Endothelial cell of umbilical vein (primary cell): ENCODE data around the gene TRAF3. TPM values are rescaled to one million over a fixed set of nuclear protein-coding genes. Genes with fewer than 3 reads are reported as not detected.

Source experiments
- BruUV-seq: library from RNA; stranded (reverse); fragments of 400-500 nt; replicated peaks from 2 replicates; lab custom pipeline; 2021; lab: Mats Ljungman, UMichigan
- CTCF ChIA-PET: fragments of 300-600, 350-600 bp; sonication (Branson Sonifier 250); formaldehyde crosslinking; loops from one replicate; lab custom pipeline; 2021; ENCODE audit warnings: antibody characterized with exemption, inconsistent platforms; lab: Charles Lee
- POLR2A ChIA-PET: fragments of 300-600, 350-600 bp; sonication (Branson Sonifier 250); formaldehyde crosslinking; loops from one replicate; lab custom pipeline; 2021; ENCODE audit warnings: antibody characterized with exemption, inconsistent platforms; lab: Charles Lee
- DNase-seq: peaks from one replicate; pipeline ENCODE4 v3.0.0-alpha.2; 2011; ENCODE audit warnings: low read depth, low spot score
- FAIRE-seq: peaks from 2 replicates; lab custom pipeline; 2011; peaks lifted over from hg19 to GRCh38; lab: Jason Lieb, UNC
- H2AFZ ChIP-seq: 2 replicates; pipeline ENCODE4 v1.6.0; 2012; ENCODE audit warnings: low read depth, low read length, control low read depth, inconsistent platforms
- H3K27ac ChIP-seq: 2 replicates; pipeline ENCODE4 v1.5.1; 2011; ENCODE audit warnings: low read depth, mild to moderate bottlenecking, control low read depth, low read length, moderate library complexity; ENCODE audit not compliant: insufficient read depth
- H3K27me3 ChIP-seq, 2 experiments: 2 replicates each; pipeline versions ENCODE4 v1.6.0 to v1.6.1; 2011; ENCODE audit warnings: low read length in 2 of 2, mixed read lengths in 1 of 2; ENCODE audit not compliant: control insufficient read depth in 2 of 2, insufficient read depth in 2 of 2
- H3K36me3 ChIP-seq, 2 experiments: 2 replicates in 1 of 2; 3 replicates in 1 of 2; pipeline ENCODE4 v1.5.1; 2011; ENCODE audit warnings: low read length in 2 of 2, mild to moderate bottlenecking in 1 of 2, moderate library complexity in 1 of 2; ENCODE audit not compliant: control insufficient read depth in 2 of 2, insufficient read depth in 2 of 2; ENCODE audit errors: extremely low read depth in 1 of 2
- H3K4me1 ChIP-seq: 3 replicates; pipeline ENCODE4 v1.5.1; 2011; ENCODE audit warnings: mild to moderate bottlenecking, low read length; ENCODE audit not compliant: control insufficient read depth, insufficient read depth; ENCODE audit errors: extremely low read depth
- H3K4me2 ChIP-seq: 2 replicates; pipeline ENCODE4 v1.6.1; 2011; ENCODE audit warnings: low read length, control low read depth, mixed read lengths; ENCODE audit not compliant: insufficient read depth
- H3K4me3 ChIP-seq, 3 experiments: fragments of 200-600 bp in 1 of 3; sonication (generic), shearing (Covaris generic) in 1 of 3; replicated peaks in 1 of 3; 2 replicates each; pipeline ENCODE4 v1.5.1; 2011 to 2016; ENCODE audit warnings: control low read depth in 3 of 3, low read length in 3 of 3, mild to moderate bottlenecking in 2 of 3, inconsistent platforms in 1 of 3, low read depth in 1 of 3, moderate library complexity in 1 of 3; ENCODE audit not compliant: insufficient read depth in 1 of 3
- H3K79me2 ChIP-seq: 2 replicates; pipeline ENCODE4 v1.6.0; 2012; ENCODE audit warnings: low read length, inconsistent platforms; ENCODE audit not compliant: control insufficient read depth, insufficient read depth
- H3K9ac ChIP-seq: replicated peaks from 2 replicates; pipeline ENCODE3; 2011; ENCODE audit warnings: low read length, control low read depth; ENCODE audit not compliant: insufficient read depth; ENCODE audit errors: extremely low read depth
- H3K9me1 ChIP-seq: replicated peaks from 3 replicates; pipeline ENCODE4 v1.6.0; 2011; ENCODE audit warnings: mild to moderate bottlenecking, low read length; ENCODE audit not compliant: control insufficient read depth, insufficient read depth; ENCODE audit errors: extremely low read depth
- H3K9me3 ChIP-seq: replicated peaks from 2 replicates; pipeline ENCODE4 v1.5.1; 2012; ENCODE audit warnings: low read length, inconsistent platforms; ENCODE audit not compliant: control insufficient read depth, insufficient read depth
- H4K20me1 ChIP-seq: replicated peaks from 2 replicates; pipeline ENCODE3; 2011; ENCODE audit warnings: mild to moderate bottlenecking, low read length; ENCODE audit not compliant: control insufficient read depth, insufficient read depth; ENCODE audit errors: extremely low read depth
- EZH2 ChIP-seq: IDR thresholded peaks from 2 replicates; pipeline ENCODE4 v1.6.1; 2012; ENCODE audit warnings: borderline replicate concordance, low read depth, mild to moderate bottlenecking, moderate library complexity, low read length, inconsistent platforms; ENCODE audit not compliant: severe bottlenecking
- FOS ChIP-seq: IDR thresholded peaks from 2 replicates; pipeline ENCODE4 v1.6.1; 2011; ENCODE audit warnings: mild to moderate bottlenecking, low read length, moderate library complexity, borderline replicate concordance; ENCODE audit not compliant: insufficient read depth
- GATA2 ChIP-seq: IDR thresholded peaks from 2 replicates; pipeline ENCODE4 v1.7.0; 2011; ENCODE audit warnings: low read depth, mild to moderate bottlenecking, moderate library complexity, mixed read lengths, low read length; ENCODE audit not compliant: insufficient read length, insufficient read depth
- JUN ChIP-seq: IDR thresholded peaks from 2 replicates; pipeline ENCODE4 v1.6.1; 2011; ENCODE audit warnings: borderline replicate concordance, low read depth; ENCODE audit not compliant: insufficient read length, insufficient read depth
- MYC ChIP-seq: IDR thresholded peaks from one replicate; pipeline ENCODE4 v1.6.1; 2011; ENCODE audit warnings: mild to moderate bottlenecking, low read depth, low read length
- POLR2A ChIP-seq: IDR thresholded peaks from 2 replicates; pipeline ENCODE4 v1.6.1; 2012; ENCODE audit warnings: low read depth, mild to moderate bottlenecking, control low read depth, low read length
- POLR2AphosphoS5 ChIP-seq: IDR thresholded peaks from 2 replicates; pipeline ENCODE4 v1.6.1; 2012; ENCODE audit warnings: low read depth, mild to moderate bottlenecking, control low read depth, low read length, moderate library complexity; ENCODE audit not compliant: insufficient read depth
- dilution Hi-C: fragments of 300-500 bp; cut with MboI; formaldehyde crosslinking; loops from one replicate; pipeline ENCODE4 v1.15.0; 2019; ENCODE audit warnings: low sequenced_read_pairs; ENCODE audit not compliant: extremely low pct_ligation_motif_present
- intact Hi-C: fragments of 100-400 bp; cut with micrococcal nuclease; formaldehyde crosslinking; loops from one replicate; pipeline ENCODE4 v1.10.0; 2022
- polyA plus RNA-seq, 4 experiments: library from polyadenylated mRNA; depleted of rRNA in 3 of 4; stranded (reverse) in 3 of 4; unstranded in 1 of 4; fragments of >200 nt; gene quantifications; 2 replicates each; pipeline versions ENCODE4 v1.2.1 to v1.2.3, GENCODE V29; 2011 to 2012; ENCODE audit warnings: missing spikeins in 1 of 4
- total RNA-seq: library from RNA; stranded (reverse); gene quantifications from 2 replicates; pipeline ENCODE4 v1.2.3, GENCODE V29; 2021
- TF ChIP-seq, protein P1 (sequence below): IDR thresholded peaks from 2 replicates; pipeline ENCODE4 v1.6.1; 2011; ENCODE audit not compliant: insufficient read depth, insufficient read length
- TF ChIP-seq, protein P2 (sequence below), 2 donors: IDR thresholded peaks; 1 replicate in 1 of 2; 2 replicates in 1 of 2; pipeline ENCODE4 v1.5.1; 2011; ENCODE audit warnings: low read length in 2 of 2, mild to moderate bottlenecking in 2 of 2, moderate library complexity in 2 of 2, control low read depth in 1 of 2, inconsistent platforms in 1 of 2, low read depth in 1 of 2; ENCODE audit not compliant: insufficient read depth in 1 of 2; ENCODE audit errors: extremely low read depth in 1 of 2

Gene TRAF3
- total and polyA plus RNA-seq, 2 donors (not counting 3 experiments of a cell fraction or from before 2014, with no cell fraction given): 14.4 to 27.6 TPM

DNA sequence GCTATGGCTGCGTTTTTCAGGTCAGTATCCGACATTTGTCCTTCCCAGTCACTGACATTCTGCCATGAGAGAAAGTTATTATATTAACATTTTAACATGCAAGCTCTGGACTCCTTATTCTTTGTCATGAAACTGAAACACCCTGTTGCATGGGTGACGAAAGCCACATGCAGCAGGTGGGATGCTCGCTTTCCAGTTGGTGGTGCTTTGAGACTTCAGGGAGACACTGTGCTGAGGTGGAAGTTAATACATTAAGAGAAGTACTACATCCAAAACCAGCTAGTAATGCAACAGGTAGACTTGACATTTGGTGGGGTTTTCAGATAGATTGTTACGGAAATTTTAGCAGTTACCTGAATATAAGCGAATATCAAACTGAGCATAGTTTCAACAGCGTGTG, 112.4 kb downstream of the TRAF3 start:
- Histone ChIP-seq H3K9me3 (no peaks in the 10 kb centered on the region), H2AFZ (no peak overlapping the region), H3K9ac (no peak overlapping the region), H3K4me1 (no peaks in the 10 kb centered on the region), H3K79me2 (no peaks in the 10 kb centered on the region), H3K27ac (no peak overlapping the region), H4K20me1 (no peaks in the 10 kb centered on the region), H3K9me1 (no peaks in the 10 kb centered on the region), H3K4me3 (no peak overlapping the region), H3K4me2 (no peak overlapping the region), H3K27me3 (no peaks in the 10 kb centered on the region), H3K36me3 (peaks cover 0 to 5% of the 10 kb centered on the region in 2 experiments)
- no TSS peak for BruUV-seq
- intact Hi-C loops (no loop called here), dilution Hi-C loops (no loop called here)
- no peak for DNase-seq
- POLR2A ChIA-PET: no interaction called here
- no peak for FAIRE-seq
- CTCF ChIA-PET: no interaction called here
- TF ChIP-seq, protein P1, sequence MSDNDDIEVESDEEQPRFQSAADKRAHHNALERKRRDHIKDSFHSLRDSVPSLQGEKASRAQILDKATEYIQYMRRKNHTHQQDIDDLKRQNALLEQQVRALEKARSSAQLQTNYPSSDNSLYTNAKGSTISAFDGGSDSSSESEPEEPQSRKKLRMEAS: no peak
- no peak for TF ChIP-seq EZH2
- TF ChIP-seq GATA2: no peak
- no peak for TF ChIP-seq JUN
- no peak for TF ChIP-seq POLR2AphosphoS5
- TF ChIP-seq, protein P2, sequence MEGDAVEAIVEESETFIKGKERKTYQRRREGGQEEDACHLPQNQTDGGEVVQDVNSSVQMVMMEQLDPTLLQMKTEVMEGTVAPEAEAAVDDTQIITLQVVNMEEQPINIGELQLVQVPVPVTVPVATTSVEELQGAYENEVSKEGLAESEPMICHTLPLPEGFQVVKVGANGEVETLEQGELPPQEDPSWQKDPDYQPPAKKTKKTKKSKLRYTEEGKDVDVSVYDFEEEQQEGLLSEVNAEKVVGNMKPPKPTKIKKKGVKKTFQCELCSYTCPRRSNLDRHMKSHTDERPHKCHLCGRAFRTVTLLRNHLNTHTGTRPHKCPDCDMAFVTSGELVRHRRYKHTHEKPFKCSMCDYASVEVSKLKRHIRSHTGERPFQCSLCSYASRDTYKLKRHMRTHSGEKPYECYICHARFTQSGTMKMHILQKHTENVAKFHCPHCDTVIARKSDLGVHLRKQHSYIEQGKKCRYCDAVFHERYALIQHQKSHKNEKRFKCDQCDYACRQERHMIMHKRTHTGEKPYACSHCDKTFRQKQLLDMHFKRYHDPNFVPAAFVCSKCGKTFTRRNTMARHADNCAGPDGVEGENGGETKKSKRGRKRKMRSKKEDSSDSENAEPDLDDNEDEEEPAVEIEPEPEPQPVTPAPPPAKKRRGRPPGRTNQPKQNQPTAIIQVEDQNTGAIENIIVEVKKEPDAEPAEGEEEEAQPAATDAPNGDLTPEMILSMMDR (IDR thresholded peaks at IDR 0.05; ENCODE audit: extremely low read depth in 1 of 2, insufficient read depth in 1 of 2, low read depth in 1 of 2, low read length in 2 of 2): no peak
- no peak for TF ChIP-seq FOS
- TF ChIP-seq POLR2A: no peak
- no peak for TF ChIP-seq MYC
